GM21576 (cell line): ENCODE results near the gene LMAN1L.
A peak's percentile ranks its signal among the peaks of the same experiment; 100 is the strongest.
"Not testable (repeated sequence)": the region's sequence is repeated elsewhere in the genome, so short reads cannot be mapped to it uniquely, and the experiment has no call there.

Experiments used
- ATAC-seq: cut with Tn5 transposase; IDR thresholded peaks from one replicate; pipeline ENCODE4 v1.9.1; 2021; ENCODE audit warnings: mild to moderate bottlenecking, moderate library complexity; ENCODE audit not compliant: unreplicated experiment

LMAN1L gene

GRCh38 chr15:74782259-74783071 is 30.2 kb upstream of the LMAN1L start:
- peak; percentile 1 for ATAC-seq

GRCh38 chr15:74783072-74783807 is 29.4 kb upstream of the LMAN1L start:
- ATAC-seq: no peak

- ATAC-seq: no peak
These were observed 28.8 kb upstream of the LMAN1L start for GRCh38 chr15:74783808-74784175.

GRCh38 chr15:74784426-74785193 is 28.0 kb upstream of the LMAN1L start:
- ATAC-seq: no peak

- no peak for ATAC-seq
These were observed 27.2 kb upstream of the LMAN1L start for GRCh38 chr15:74785194-74786032.

- not testable (repeated sequence) for ATAC-seq
These were observed 26.6 kb upstream of the LMAN1L start for GRCh38 chr15:74786081-74786480.

- ATAC-seq: no peak
These were observed 26.0 kb upstream of the LMAN1L start for GRCh38 chr15:74786551-74787165.

- ATAC-seq: peak; percentile 44
These were observed 25.2 kb upstream of the LMAN1L start for GRCh38 chr15:74787251-74788041.

- ATAC-seq: no peak
These were observed 24.5 kb upstream of the LMAN1L start for GRCh38 chr15:74788042-74788682.

- no peak for ATAC-seq
These were observed 23.9 kb upstream of the LMAN1L start for GRCh38 chr15:74788683-74789151.

GRCh38 chr15:74789171-74789631 is 23.4 kb upstream of the LMAN1L start:
- ATAC-seq: no peak

- ATAC-seq: no peak
These were observed 22.9 kb upstream of the LMAN1L start for GRCh38 chr15:74789741-74790079.

GRCh38 chr15:74790080-74790916 is 22.3 kb upstream of the LMAN1L start:
- no peak for ATAC-seq

GRCh38 chr15:74791007-74791406 is 21.6 kb upstream of the LMAN1L start:
- ATAC-seq: no peak

GRCh38 chr15:74791667-74792066 is 21.0 kb upstream of the LMAN1L start:
- ATAC-seq: no peak

GRCh38 chr15:74792227-74793016 is 20.2 kb upstream of the LMAN1L start:
- no peak for ATAC-seq
